NCI-H1436 (cell line): Measurements from ENCODE around the gene SLC6A16.
"Not testable (repeated sequence)": the region's sequence is repeated elsewhere in the genome, so short reads cannot be mapped to it uniquely, and the experiment has no call there.

ENCODE experiments used
- DNase-seq: peaks from one replicate; lab custom pipeline; 2025; lab: John Stamatoyannopoulos, UW

The SLC6A16 gene

GRCh38 chr19:49344505-49345423 is 19.8 kb upstream of the SLC6A16 start:
- DNase-seq: no peak

- DNase-seq: no peak
Observed at GRCh38 chr19:49343123-49343522, 18.1 kb upstream of the SLC6A16 start.

- DNase-seq: no peak
Observed at GRCh38 chr19:49342291-49342721, 17.3 kb upstream of the SLC6A16 start.

- no peak for DNase-seq
Observed at GRCh38 chr19:49340865-49341718, 16.1 kb upstream of the SLC6A16 start.

- DNase-seq: peak; percentile 96
Observed at GRCh38 chr19:49340069-49340864, 15.3 kb upstream of the SLC6A16 start.

- DNase-seq: peak; percentile 80
Observed at GRCh38 chr19:49339301-49340068, 14.5 kb upstream of the SLC6A16 start.

GRCh38 chr19:49338691-49339300 is 13.8 kb upstream of the SLC6A16 start:
- no peak for DNase-seq

- no peak for DNase-seq
Observed at GRCh38 chr19:49338023-49338677, 13.2 kb upstream of the SLC6A16 start.

- no peak for DNase-seq
Observed at GRCh38 chr19:49337267-49338022, 12.5 kb upstream of the SLC6A16 start.

- no peak for DNase-seq
Observed at GRCh38 chr19:49336482-49337266, 11.7 kb upstream of the SLC6A16 start.

GRCh38 chr19:49335784-49336481 is 10.9 kb upstream of the SLC6A16 start:
- DNase-seq: no peak

GRCh38 chr19:49335071-49335783 is 10.2 kb upstream of the SLC6A16 start, which contains the start of gene CD37:
TSS of gene CD37 (plus strand) at chr19:49335406. CDS start at chr19:49335541, 135 bp downstream.
- DNase-seq: no peak

GRCh38 chr19:49333811-49334288 is 8.9 kb upstream of the SLC6A16 start:
- DNase-seq: no peak

GRCh38 chr19:49333418-49333805 is 8.4 kb upstream of the SLC6A16 start:
- DNase-seq: no peak

GRCh38 chr19:49332691-49333417 is 7.9 kb upstream of the SLC6A16 start:
- DNase-seq: not testable (repeated sequence)

GRCh38 chr19:49331616-49332055 is 6.6 kb upstream of the SLC6A16 start:
- DNase-seq: peak; percentile 22
